ENCODE measurements around the gene CYFIP1.

Gene CYFIP1

GRCh38 chr15:22960556-22960955 is 19.6 kb downstream of the CYFIP1 start:
- Mint-ChIP-seq H3K4me3 (no peak overlapping the region), H3K27ac (no peak overlapping the region), H3K27me3 (ENCODE audit: low read depth) (no peaks in the 10 kb centered on the region), H3K36me3 (ENCODE audit: low read depth) (no peaks in the 10 kb centered on the region), H3K9me3 (no peaks in the 10 kb centered on the region), H3K4me1 (ENCODE audit: low read depth) (no peaks in the 10 kb centered on the region)
- no peak for DNase-seq (ENCODE audit: low spot score)

DNA sequence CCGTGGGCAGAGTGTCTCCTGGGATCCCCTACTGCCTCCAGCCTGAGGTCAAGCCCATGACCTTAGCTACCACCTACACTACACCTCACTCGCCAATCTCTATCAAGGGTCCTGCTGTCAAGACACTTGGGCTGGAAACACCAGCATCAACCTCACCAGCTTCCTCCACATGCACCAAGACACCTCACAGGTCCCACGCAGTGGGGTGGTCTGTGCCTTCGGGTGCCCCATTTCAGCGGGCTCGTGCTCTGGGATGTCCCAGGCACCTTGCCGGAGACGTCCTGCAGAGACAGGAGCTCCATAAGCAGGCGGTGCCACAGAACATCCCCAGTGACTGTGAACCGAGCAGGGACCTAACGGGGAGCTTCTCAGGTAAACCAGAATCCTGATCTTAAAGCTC is 20.0 kb downstream of the CYFIP1 start:
- Mint-ChIP-seq H3K4me3 (no peak overlapping the region), H3K36me3 (ENCODE audit: low read depth) (no peaks in the 10 kb centered on the region), H3K27ac (no peak overlapping the region), H3K27me3 (ENCODE audit: low read depth) (no peaks in the 10 kb centered on the region), H3K9me3 (no peaks in the 10 kb centered on the region), H3K4me1 (ENCODE audit: low read depth) (no peaks in the 10 kb centered on the region)
- no peak for DNase-seq (ENCODE audit: low spot score)

DNA sequence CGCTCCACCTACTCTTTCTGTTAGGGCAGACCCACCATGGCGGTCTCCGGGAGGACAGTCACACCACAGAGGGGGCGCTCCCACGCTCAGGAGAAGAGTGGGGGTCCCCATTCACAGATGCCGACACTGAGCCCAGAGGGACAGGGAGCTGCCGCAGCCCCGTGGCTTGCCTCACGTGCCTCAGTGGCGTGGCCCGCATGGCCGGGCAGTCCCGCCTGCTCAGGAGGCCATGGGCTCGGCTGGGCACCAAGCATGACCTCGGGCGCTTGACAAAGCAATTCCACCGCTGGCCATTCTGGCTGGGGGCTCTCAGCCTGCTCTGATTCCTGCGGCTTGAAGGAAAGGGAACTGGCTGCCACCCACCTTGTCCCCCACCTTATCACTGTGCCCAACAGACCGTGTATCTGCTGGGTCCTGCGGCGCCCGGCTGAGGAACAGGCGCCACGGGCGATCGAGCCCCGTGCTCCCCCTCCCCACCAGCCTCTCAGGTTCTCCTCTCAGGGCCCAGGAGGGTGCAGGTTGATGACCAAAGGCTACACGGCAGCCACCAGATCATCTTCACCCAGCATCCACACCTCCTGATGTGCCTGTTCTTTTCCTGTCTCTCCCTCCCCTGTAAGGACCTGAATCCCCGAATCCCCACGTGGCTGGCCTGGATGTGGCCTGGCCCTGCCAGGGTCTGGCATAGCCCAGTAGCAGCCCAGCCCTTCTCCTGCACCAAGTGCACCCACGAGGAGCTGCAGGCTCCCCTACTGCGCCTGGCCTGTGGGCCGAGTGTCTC is 20.7 kb downstream of the CYFIP1 start:
- no peak overlapping the region for H3K4me3 Mint-ChIP-seq
- H3K9me3 Mint-ChIP-seq: no peaks in the 10 kb centered on the region
- no peaks in the 10 kb centered on the region for H3K27me3 Mint-ChIP-seq (ENCODE audit: low read depth)
- H3K36me3 Mint-ChIP-seq (ENCODE audit: low read depth): no peaks in the 10 kb centered on the region
- H3K4me1 Mint-ChIP-seq (ENCODE audit: low read depth): no peaks in the 10 kb centered on the region
- no peak overlapping the region for H3K27ac Mint-ChIP-seq
- DNase-seq (ENCODE audit: low spot score): no peak

- Mint-ChIP-seq H3K4me1 (ENCODE audit: low read depth) (no peaks in the 10 kb centered on the region), H3K4me3 (no peak overlapping the region), H3K36me3 (ENCODE audit: low read depth) (no peaks in the 10 kb centered on the region), H3K27ac (no peak overlapping the region), H3K9me3 (no peaks in the 10 kb centered on the region), H3K27me3 (ENCODE audit: low read depth) (no peaks in the 10 kb centered on the region)
- no peak for DNase-seq (ENCODE audit: low spot score)
Observed at GRCh38 chr15:22958487-22959280, 21.5 kb downstream of the CYFIP1 start.

DNA sequence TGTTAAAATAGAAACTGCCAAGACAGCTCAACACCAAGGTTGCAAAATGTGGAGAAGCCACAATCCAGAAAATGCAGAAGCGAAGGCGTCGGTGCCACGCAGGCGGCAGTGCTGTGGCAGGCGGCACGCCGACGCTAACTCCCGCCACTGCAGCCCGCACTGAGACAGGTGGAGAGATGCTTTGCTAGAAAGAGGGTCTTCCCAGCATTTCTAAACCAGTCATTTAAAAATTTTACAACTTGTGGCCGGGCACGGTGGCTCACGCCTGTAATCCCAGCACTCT is 23.2 kb downstream of the CYFIP1 start:
- Mint-ChIP-seq H3K9me3 (no peaks in the 10 kb centered on the region), H3K36me3 (ENCODE audit: low read depth) (no peaks in the 10 kb centered on the region), H3K27me3 (ENCODE audit: low read depth) (no peaks in the 10 kb centered on the region), H3K4me3 (no peak overlapping the region), H3K4me1 (ENCODE audit: low read depth) (no peaks in the 10 kb centered on the region), H3K27ac (no peak overlapping the region)
- DNase-seq (ENCODE audit: low spot score): no peak

DNA sequence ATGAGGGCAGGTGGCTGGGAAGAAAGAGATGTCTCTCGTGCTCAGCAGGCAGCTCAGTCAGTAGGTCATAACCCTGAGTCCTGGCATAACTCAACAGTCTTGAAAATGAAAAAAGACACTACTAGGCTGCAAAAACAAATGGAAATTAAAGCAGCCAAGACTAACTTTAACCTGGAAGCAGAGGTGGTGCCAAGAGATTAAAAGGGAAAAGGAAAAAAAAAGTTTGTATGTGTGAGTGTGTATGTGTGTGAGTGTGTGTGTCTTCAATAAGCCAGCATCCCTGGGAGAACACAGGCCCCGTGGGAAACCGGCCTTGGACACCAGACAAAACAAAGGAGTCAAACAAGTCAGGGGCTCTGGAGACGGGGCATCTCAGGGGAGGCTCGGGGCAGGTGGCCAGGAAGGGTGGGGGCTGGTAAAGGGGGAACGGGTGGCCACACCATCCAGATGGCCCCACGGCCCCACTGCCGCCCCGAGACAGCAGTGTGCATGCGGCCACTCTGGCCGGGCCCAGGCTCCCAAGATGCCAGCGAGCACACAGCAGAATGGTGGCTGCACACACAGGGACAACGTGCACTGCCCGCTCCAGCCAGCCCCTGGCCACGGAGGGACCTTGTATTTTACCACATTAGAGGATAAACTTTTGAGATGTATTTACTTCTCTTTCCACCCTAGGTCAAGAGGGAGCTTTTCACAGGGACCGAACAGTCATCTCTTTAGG is 23.8 kb downstream of the CYFIP1 start:
- H3K36me3 Mint-ChIP-seq (ENCODE audit: low read depth): no peaks in the 10 kb centered on the region
- H3K27ac Mint-ChIP-seq: no peak overlapping the region
- no peaks in the 10 kb centered on the region for H3K4me1 Mint-ChIP-seq (ENCODE audit: low read depth)
- no peaks in the 10 kb centered on the region for H3K9me3 Mint-ChIP-seq
- H3K27me3 Mint-ChIP-seq (ENCODE audit: low read depth): no peaks in the 10 kb centered on the region
- H3K4me3 Mint-ChIP-seq: no peak overlapping the region
- DNase-seq (ENCODE audit: low spot score): no peak

DNA sequence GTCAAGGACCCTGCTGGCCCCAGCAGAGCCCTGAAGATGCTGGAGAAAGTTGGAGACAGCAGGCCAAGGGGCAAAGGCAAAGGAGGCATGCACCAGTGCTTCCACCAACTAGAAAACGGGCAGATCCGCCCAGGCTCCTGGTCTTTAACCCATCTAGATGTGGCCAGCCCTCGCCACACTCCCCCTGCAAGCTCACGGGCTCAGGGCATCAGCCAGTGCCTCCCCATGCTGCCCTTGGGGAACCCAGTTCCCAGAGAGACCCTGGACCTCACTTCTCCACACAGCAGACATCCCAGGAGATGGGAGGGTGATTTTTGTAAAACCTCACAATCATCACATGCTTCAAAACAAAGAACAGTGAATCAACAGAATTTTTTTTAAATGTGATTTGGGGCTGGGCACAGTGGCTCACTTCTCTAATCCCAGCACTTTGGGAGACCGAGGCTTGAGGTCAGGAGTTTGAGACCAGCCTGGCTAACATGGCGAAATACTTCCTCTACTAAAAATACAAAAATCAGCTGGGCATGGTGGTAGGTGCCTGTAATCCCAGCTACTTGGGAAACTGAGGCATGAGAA is 24.5 kb downstream of the CYFIP1 start:
- Mint-ChIP-seq H3K27me3 (ENCODE audit: low read depth) (no peaks in the 10 kb centered on the region), H3K4me1 (ENCODE audit: low read depth) (no peaks in the 10 kb centered on the region), H3K36me3 (ENCODE audit: low read depth) (no peaks in the 10 kb centered on the region), H3K4me3 (no peak overlapping the region), H3K9me3 (no peaks in the 10 kb centered on the region), H3K27ac (no peak overlapping the region)
- no peak for DNase-seq (ENCODE audit: low spot score)

- Mint-ChIP-seq H3K27me3 (ENCODE audit: low read depth) (no peaks in the 10 kb centered on the region), H3K27ac (no peak overlapping the region), H3K4me3 (no peak overlapping the region), H3K9me3 (no peaks in the 10 kb centered on the region), H3K36me3 (ENCODE audit: low read depth) (no peaks in the 10 kb centered on the region), H3K4me1 (ENCODE audit: low read depth) (no peaks in the 10 kb centered on the region)
- DNase-seq (ENCODE audit: low spot score): no peak
Observed at GRCh38 chr15:22954798-22955543, 25.2 kb downstream of the CYFIP1 start.

- no peak for DNase-seq (ENCODE audit: low spot score)
- Mint-ChIP-seq H3K4me1 (ENCODE audit: low read depth) (no peaks in the 10 kb centered on the region), H3K27me3 (ENCODE audit: low read depth) (no peaks in the 10 kb centered on the region), H3K27ac (no peak overlapping the region), H3K4me3 (no peak overlapping the region), H3K9me3 (no peaks in the 10 kb centered on the region), H3K36me3 (ENCODE audit: low read depth) (no peaks in the 10 kb centered on the region)
Observed at GRCh38 chr15:22954326-22954725, 25.8 kb downstream of the CYFIP1 start.

- no peak overlapping the region for H3K4me3 Mint-ChIP-seq
- H3K4me1 Mint-ChIP-seq (ENCODE audit: low read depth): peaks cover 4% of the 10 kb centered on the region
- DNase-seq (ENCODE audit: low spot score): no peak
- H3K27me3 Mint-ChIP-seq (ENCODE audit: low read depth): no peaks in the 10 kb centered on the region
- H3K9me3 Mint-ChIP-seq: no peaks in the 10 kb centered on the region
- H3K36me3 Mint-ChIP-seq (ENCODE audit: low read depth): no peaks in the 10 kb centered on the region
- H3K27ac Mint-ChIP-seq: no peak overlapping the region
Observed at GRCh38 chr15:22952796-22953579, 27.2 kb downstream of the CYFIP1 start.

DNA sequence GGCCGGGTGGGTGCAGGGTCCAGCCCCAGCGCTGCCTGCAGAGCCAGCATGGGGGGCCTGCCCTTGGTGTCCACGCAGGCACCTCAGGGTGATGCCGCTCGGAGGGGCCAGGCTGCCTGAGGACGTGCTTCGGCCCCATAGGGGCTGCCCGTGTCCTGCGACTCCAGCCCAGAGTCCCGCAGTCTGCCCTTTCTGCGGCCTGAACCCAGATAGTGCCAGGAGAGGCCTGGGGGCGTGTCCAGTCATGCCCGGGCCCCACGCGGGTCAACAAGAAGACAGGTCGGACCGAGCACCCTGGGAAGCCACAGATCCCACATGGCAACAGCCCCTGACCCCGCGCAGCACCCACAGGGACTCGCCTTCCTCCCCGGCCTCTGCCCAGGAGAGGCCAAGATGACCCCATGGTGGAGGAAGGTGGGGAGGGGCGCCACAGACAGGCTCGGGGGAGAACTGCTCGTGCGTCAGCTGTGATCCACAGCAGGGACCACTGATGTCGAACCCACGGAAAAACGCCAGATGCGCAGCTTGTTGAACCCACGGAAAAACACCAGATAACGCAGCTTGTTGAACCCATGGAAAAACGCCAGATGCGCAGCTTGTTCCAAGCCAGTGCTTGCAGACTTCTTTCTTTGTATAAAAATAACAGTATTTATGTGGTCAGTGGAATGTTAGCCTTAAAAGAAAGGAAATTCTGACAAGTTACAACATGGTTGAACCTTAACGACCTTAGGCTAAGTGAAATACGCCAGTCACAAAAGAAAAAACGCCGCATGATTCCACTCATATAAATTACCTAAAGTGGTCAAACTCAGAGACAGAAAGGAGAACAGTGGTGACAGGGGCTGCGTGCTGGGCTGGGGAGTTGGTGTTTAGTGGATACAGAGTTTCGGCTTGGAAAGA is 28.5 kb downstream of the CYFIP1 start:
- DNase-seq (ENCODE audit: low spot score): no peak
- Mint-ChIP-seq H3K9me3 (no peaks in the 10 kb centered on the region), H3K27ac (no peak overlapping the region), H3K4me1 (ENCODE audit: low read depth) (peaks cover 4% of the 10 kb centered on the region), H3K27me3 (ENCODE audit: low read depth) (no peaks in the 10 kb centered on the region), H3K36me3 (ENCODE audit: low read depth) (no peaks in the 10 kb centered on the region), H3K4me3 (no peak overlapping the region)

- Mint-ChIP-seq H3K27me3 (ENCODE audit: low read depth) (no peaks in the 10 kb centered on the region), H3K27ac (no peak overlapping the region), H3K9me3 (no peaks in the 10 kb centered on the region), H3K4me3 (no peak overlapping the region), H3K4me1 (ENCODE audit: low read depth) (peaks cover 4% of the 10 kb centered on the region), H3K36me3 (ENCODE audit: low read depth) (no peaks in the 10 kb centered on the region)
- DNase-seq (ENCODE audit: low spot score): no peak
Observed at GRCh38 chr15:22951031-22951380, 29.2 kb downstream of the CYFIP1 start.

All from T-helper 2 cell treated with Interferon-gamma antibody and Interleukin-4, amounts not matched to agents 5 μg/mL and 100 μg/mL, for 36 hours (primary cell).